Subcutaneous abdominal adipose tissue (tissue), 5 donors: ENCODE data around the gene SBDS.
A peak's percentile ranks its signal among the peaks of the same experiment; 100 is the strongest.

Experiments
- H3K27ac ChIP-seq: one replicate; pipeline ENCODE4 v1.7.0; 2013; ENCODE audit warnings: low read depth, mild to moderate bottlenecking, inconsistent platforms, low read length, moderate library complexity
- H3K27me3 ChIP-seq, 5 donors: one replicate each; pipeline ENCODE4 v1.7.0; 2013; ENCODE audit warnings: low read length in 5 of 5, inconsistent platforms in 1 of 5; ENCODE audit not compliant: control insufficient read depth in 5 of 5, insufficient read depth in 4 of 5
- H3K36me3 ChIP-seq, 5 donors: one replicate each; pipeline ENCODE4 v1.7.0; 2013; ENCODE audit warnings: low read length in 5 of 5; ENCODE audit not compliant: control insufficient read depth in 5 of 5, insufficient read depth in 5 of 5
- H3K4me1 ChIP-seq, 5 donors: one replicate each; pipeline ENCODE4 v1.7.0; 2013; ENCODE audit warnings: low read length in 5 of 5, mild to moderate bottlenecking in 3 of 5, moderate library complexity in 1 of 5; ENCODE audit not compliant: control insufficient read depth in 5 of 5, insufficient read depth in 5 of 5
- H3K4me3 ChIP-seq, 5 donors: one replicate each; pipeline ENCODE4 v1.7.0; 2013; ENCODE audit warnings: low read length in 5 of 5, low read depth in 1 of 5
- H3K9ac ChIP-seq, 5 donors: one replicate each; pipeline ENCODE4 v1.7.0; 2013; ENCODE audit warnings: low read length in 5 of 5, mild to moderate bottlenecking in 4 of 5, moderate library complexity in 3 of 5
- H3K9me3 ChIP-seq, 5 donors: one replicate each; pipeline ENCODE4 v1.7.0; 2013; ENCODE audit warnings: low read length in 5 of 5; ENCODE audit not compliant: control insufficient read depth in 5 of 5
- donor health status: healthy.
- donor health status: healthy.
- donor health status: healthy.
- donor health status: healthy.
- donor health status: healthy.

SBDS gene

GRCh38 chr7:66967029-66967428, 28.4 kb downstream of the SBDS start:
- Histone ChIP-seq H3K9ac (no peak overlapping the region), H3K27me3 (no peaks in the 10 kb centered on the region), H3K36me3 (no peaks in the 10 kb centered on the region), H3K4me1 (peaks cover 0 to 2% (median 0%) of the 10 kb centered on the region in 5 donors), H3K27ac (no peak overlapping the region), H3K9me3 (no peaks in the 10 kb centered on the region), H3K4me3 (no peak overlapping the region)

DNA sequence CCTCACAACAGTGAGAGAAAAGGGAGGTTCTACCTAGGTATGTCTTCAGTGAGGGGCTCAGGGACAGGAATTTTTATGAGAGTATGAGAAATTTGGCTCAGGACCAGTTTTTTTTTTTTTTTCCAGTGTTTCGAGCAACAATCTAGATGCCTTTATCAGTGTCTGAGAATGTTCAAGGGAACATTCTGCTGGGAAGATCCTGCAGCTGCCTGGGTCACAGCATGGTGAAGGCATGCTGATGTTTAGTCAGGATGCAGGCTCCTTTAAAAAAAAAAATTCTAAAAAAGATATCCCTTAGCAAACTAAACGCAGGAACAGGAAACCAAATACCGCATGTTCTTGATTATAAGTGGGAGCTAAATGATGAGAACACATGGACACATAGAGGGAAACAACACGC, 31.0 kb downstream of the SBDS start:
- Histone ChIP-seq H3K27ac (no peak overlapping the region), H3K9me3 (no peaks in the 10 kb centered on the region), H3K36me3 (peaks cover 0 to 9% (median 5%) of the 10 kb centered on the region in 5 donors), H3K4me3 (no peak overlapping the region), H3K27me3 (no peaks in the 10 kb centered on the region), H3K9ac (no peak overlapping the region), H3K4me1 (peaks cover 0 to 2% (median 0%) of the 10 kb centered on the region in 5 donors)

GRCh38 chr7:66961096-66961495, 34.3 kb downstream of the SBDS start:
- Histone ChIP-seq H3K36me3 (peaks cover 7 to 38% (median 30%) of the 10 kb centered on the region in 5 donors), H3K9ac (no peak overlapping the region), H3K4me1 (peaks cover 0 to 9% (median 0%) of the 10 kb centered on the region in 5 donors), H3K4me3 (no peak overlapping the region), H3K27ac (no peak overlapping the region), H3K9me3 (no peaks in the 10 kb centered on the region), H3K27me3 (no peaks in the 10 kb centered on the region)

DNA sequence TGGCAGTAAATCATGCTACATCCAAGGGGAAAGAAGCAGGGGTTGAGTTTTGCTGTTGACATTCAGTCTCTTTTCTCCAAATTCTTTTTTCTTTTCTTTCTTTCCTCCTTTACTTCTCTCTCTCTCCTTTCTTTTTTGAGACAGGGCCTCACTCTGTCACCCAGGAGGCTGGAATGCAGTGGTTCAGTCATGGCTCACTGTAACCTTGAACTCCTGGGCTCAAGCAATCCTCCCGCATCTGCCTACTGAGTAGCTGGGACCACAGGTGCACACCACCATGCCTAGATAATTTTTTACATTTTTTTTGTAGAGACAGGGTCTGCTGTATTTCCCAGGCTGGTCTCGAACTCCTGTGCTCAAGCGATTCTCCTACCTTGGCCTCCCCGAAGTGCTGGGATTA, 35.2 kb downstream of the SBDS start:
- H3K36me3 ChIP-seq, result peaks cover 10 to 47% (median 40%) of the 10 kb centered on the region in 5 donors
- H3K9me3 ChIP-seq, result no peaks in the 10 kb centered on the region

DNA sequence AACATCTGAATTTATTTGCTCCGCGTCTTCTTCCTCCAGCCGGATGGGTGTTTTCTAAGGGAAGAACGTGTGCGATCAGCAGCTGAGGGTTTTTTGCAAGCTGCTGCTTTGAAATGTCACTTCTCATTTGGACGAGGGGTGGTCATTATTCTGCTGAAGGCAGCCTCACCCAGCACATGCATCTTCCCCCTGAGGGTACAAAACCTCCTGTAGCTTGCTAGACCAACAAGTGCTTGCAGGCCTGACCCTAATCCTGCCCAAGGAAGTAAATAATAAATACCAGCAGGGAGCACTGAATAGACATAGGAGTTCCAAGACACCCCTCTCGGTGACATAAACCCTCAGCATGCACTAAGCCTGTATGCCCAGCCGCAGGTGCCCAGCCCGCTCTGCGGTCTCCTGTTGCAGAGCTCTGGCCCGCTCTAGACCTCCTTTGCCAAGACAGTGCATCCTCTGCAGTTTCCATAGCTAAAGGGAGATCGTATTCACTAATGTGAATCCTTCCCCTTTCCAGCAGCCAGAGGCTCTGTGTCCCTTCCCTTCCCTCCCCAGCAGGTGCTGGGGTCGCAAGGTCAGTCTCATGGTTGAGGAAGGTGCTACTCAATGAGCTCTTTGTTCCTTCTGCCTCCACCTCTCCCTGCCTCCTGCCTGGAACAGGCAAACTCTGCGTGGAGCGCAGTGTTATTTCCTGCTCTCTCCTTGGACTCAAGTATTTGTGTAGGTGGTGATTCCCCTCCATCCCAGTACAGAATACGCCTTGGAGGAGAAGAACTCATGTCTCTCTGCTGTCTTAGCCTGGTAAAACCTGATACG, 36.6 kb downstream of the SBDS start:
- no peak overlapping the region for H3K9ac ChIP-seq
- H3K4me1 ChIP-seq, result peaks cover 0 to 9% (median 0%) of the 10 kb centered on the region in 5 donors
- peaks cover 14 to 57% (median 48%) of the 10 kb centered on the region in 5 donors for H3K36me3 ChIP-seq
- H3K27ac ChIP-seq, result no peak overlapping the region
- no peaks in the 10 kb centered on the region for H3K27me3 ChIP-seq
- H3K9me3 ChIP-seq, result no peaks in the 10 kb centered on the region
- no peak overlapping the region for H3K4me3 ChIP-seq

More for the DNA sequence above, 35.2 kb downstream of the SBDS start:
- Histone ChIP-seq H3K27ac (no peak overlapping the region), H3K4me1 (peaks cover 0 to 9% (median 0%) of the 10 kb centered on the region in 5 donors), H3K4me3 (no peak overlapping the region), H3K27me3 (no peaks in the 10 kb centered on the region), H3K9ac (no peak overlapping the region)

DNA sequence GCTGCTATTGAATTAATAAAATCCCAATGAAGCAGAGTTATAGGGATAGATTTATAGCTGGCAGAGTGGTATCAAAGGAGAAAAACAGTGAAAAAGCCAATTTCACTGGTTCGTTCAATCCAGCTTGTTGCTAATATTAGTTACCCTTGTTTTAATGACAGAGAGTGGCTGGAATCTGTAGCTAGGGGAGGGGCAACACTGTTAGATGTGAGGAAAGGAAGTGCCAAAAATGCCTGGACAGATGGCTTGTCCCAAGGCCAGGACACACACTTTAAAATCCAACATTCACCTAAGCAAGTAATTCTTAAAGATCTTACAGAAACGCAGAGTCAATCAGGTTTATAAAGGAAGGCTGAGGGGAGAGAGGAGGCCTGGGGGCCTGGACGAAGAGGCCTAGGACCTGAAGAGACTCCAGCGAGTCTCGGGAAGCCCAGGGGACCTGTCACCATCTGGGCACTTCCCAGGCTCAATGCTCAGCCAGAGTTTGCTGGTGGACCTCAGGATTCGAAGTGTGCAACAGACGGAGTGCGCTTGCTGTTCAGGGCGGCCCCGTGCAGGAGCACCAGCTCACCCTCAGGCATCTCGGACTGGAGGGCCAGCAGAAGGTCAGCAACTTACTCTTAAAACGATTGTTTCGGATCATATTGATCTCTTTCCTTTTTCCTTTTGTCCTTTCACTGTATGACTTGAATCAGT, 37.6 kb downstream of the SBDS start:
- peaks cover 14 to 67% (median 56%) of the 10 kb centered on the region in 5 donors for H3K36me3 ChIP-seq
- no peaks in the 10 kb centered on the region for H3K9me3 ChIP-seq
- H3K27me3 ChIP-seq, result no peaks in the 10 kb centered on the region
- no peak overlapping the region for H3K27ac ChIP-seq
- peaks cover 0 to 9% (median 0%) of the 10 kb centered on the region in 5 donors for H3K4me1 ChIP-seq
- no peak overlapping the region for H3K4me3 ChIP-seq
- H3K9ac ChIP-seq, result peak overlapping the region in 1 of 5 donors; percentile 30

DNA sequence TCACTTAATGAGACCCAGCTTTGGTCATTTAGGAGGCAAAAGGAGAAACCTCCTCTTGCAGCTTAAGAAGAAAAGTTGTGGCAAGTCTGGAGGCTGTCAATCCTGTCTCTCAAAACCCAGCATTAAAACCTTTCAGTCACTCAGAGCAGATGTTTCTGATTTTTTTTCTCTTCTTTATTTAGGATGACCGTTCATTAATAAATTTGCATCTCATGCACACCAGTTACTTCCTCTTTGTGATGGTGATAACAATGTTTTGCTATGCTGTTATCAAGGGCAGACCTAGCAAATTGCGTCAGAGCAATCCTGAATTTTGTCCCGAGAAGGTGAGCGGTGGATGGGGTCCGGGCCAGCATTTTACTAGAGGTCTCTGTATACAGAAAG, 42.4 kb downstream of the SBDS start:
- Histone ChIP-seq H3K4me3 (no peak overlapping the region), H3K9me3 (no peaks in the 10 kb centered on the region), H3K36me3 (peaks cover 22 to 90% (median 77%) of the 10 kb centered on the region in 5 donors), H3K27me3 (no peaks in the 10 kb centered on the region), H3K9ac (no peak overlapping the region), H3K27ac (no peak overlapping the region), H3K4me1 (peaks cover 0 to 7% (median 0%) of the 10 kb centered on the region in 5 donors)

- H3K4me3 ChIP-seq, result no peak overlapping the region
Observed at GRCh38 chr7:66952343-66953043, 42.9 kb downstream of the SBDS start.

GRCh38 chr7:66950763-66951162, 44.6 kb downstream of the SBDS start:
- H3K9ac ChIP-seq, result no peak overlapping the region
- peaks cover 16 to 87% (median 69%) of the 10 kb centered on the region in 5 donors for H3K36me3 ChIP-seq
- no peak overlapping the region for H3K27ac ChIP-seq

More at GRCh38 chr7:66952343-66953043, 42.9 kb downstream of the SBDS start:
- Histone ChIP-seq H3K9ac (no peak overlapping the region), H3K36me3 (peaks cover 21 to 88% (median 75%) of the 10 kb centered on the region in 5 donors), H3K27me3 (no peaks in the 10 kb centered on the region), H3K4me1 (peaks cover 0 to 2% (median 0%) of the 10 kb centered on the region in 5 donors), H3K9me3 (no peaks in the 10 kb centered on the region), H3K27ac (no peak overlapping the region)

More at GRCh38 chr7:66950763-66951162, 44.6 kb downstream of the SBDS start:
- Histone ChIP-seq H3K4me1 (no peaks in the 10 kb centered on the region), H3K4me3 (no peak overlapping the region), H3K9me3 (no peaks in the 10 kb centered on the region), H3K27me3 (no peaks in the 10 kb centered on the region)
